Gastrocnemius medialis (tissue), 4 donors: ENCODE data around the gene KRT86. TPM values are rescaled to one million over a fixed set of nuclear protein-coding genes. Genes with fewer than 3 reads are reported as not detected.

Source experiments
- ATAC-seq, 2 donors: fragments of 150-250 bp; one replicate each; pipeline ENCODE4 v1.9.1; 2016
- DNase-seq, 2 donors: peaks; one replicate each; pipeline ENCODE4 v3.0.0-alpha.2; 2019
- H3K27ac ChIP-seq, 4 donors: fragments of 200-600 bp; sonication (generic); 1 replicate in 1 of 4; 2 replicates in 3 of 4; pipeline ENCODE4 v1.5.1; 2016 to 2018; ENCODE audit warnings: mild to moderate bottlenecking in 2 of 4, moderate library complexity in 1 of 4
- H3K27me3 ChIP-seq, 3 donors: fragments of 200-600 bp; sonication (generic) in 2 of 3; 1 replicate in 1 of 3; 2 replicates in 2 of 3; pipeline versions ENCODE4 v1.5.1 to v1.6.0; 2016 to 2019; ENCODE audit warnings: mild to moderate bottlenecking in 1 of 3, moderate library complexity in 1 of 3
- H3K36me3 ChIP-seq, 2 donors: fragments of 200-600 bp; sonication (generic) in 1 of 2; one replicate each; pipeline ENCODE4 v1.5.1; 2017 to 2018
- H3K4me1 ChIP-seq, 2 donors: fragments of 200-600 bp; sonication (generic) in 1 of 2; one replicate each; pipeline ENCODE4 v1.5.1; 2016 to 2017; ENCODE audit warnings: mild to moderate bottlenecking in 2 of 2
- H3K4me3 ChIP-seq, 4 donors: fragments of 200-600 bp; sonication (generic) in 3 of 4; 1 replicate in 1 of 4; 2 replicates in 3 of 4; pipeline ENCODE4 v1.5.1; 2016 to 2019; ENCODE audit warnings: mild to moderate bottlenecking in 2 of 4
- H3K9me3 ChIP-seq, 3 donors: fragments of 200-600 bp; sonication (generic) in 2 of 3; 1 replicate in 1 of 3; 2 replicates in 2 of 3; pipeline ENCODE4 v1.5.1; 2016 to 2019
- CTCF ChIP-seq, 5 experiments: fragments of 450-650 bp in 3 of 5; fragments of 200-600 bp in 2 of 5; sonication (generic) in 2 of 5; IDR thresholded peaks in 4 of 5; conservative IDR thresholded peaks in 1 of 5; 1 replicate in 4 of 5; 2 replicates in 1 of 5; pipeline ENCODE4 v1.5.1; 2016 to 2019; ENCODE audit warnings: antibody characterized with exemption in 5 of 5, mild to moderate bottlenecking in 3 of 5, moderate library complexity in 3 of 5
- POLR2A ChIP-seq, 2 donors: fragments of 450-650 bp; IDR thresholded peaks; one replicate each; pipeline ENCODE4 v1.6.1; 2017; ENCODE audit warnings: antibody characterized with exemption in 2 of 2, mild to moderate bottlenecking in 2 of 2, moderate library complexity in 2 of 2
- in situ Hi-C, 4 donors: fragments of 200-750 bp; cut with MboI; loops; one replicate each; pipeline versions ENCODE4 v1.15.0 to v1.8.0; 2017; ENCODE audit warnings: low sequenced_read_pairs in 4 of 4
- intact Hi-C: fragments of 100-400 bp; cut with DNase I; formaldehyde crosslinking; loops from one replicate; pipeline ENCODE4 v1.15.1; 2023; ENCODE audit warnings: low total_unique reads
- total RNA-seq, 4 donors: library from RNA; depleted of rRNA; stranded (reverse); fragments of >200 nt; gene quantifications; one replicate each; pipeline versions ENCODE4 v1.1.0 to v1.2.3, GENCODE V29; 2016

KRT86 gene
- under 1 TPM in 1 of 4 donors, not detected in 3; 0.24 TPM for total RNA-seq

GRCh38 chr12:52274521-52275120 lies at the start of gene KRT86:
KRT86 (plus strand) TSS chr12:52274645; CDS start chr12:52301917, 27,272 bp downstream.
- DNase-seq = no peak
- ATAC-seq = no peak
- H3K4me1 ChIP-seq = peaks cover 9 to 10% of the 10 kb centered on the region in 2 donors
- in situ Hi-C loops = loop anchor here in 1 of 4 donors (5.0 kb wide), 1 partner anchor 117 kb away; no protein-coding TSS in a partner anchor
- H3K27me3 ChIP-seq = no peaks in the 10 kb centered on the region
- TF ChIP-seq POLR2A (IDR thresholded peaks at IDR 0.05) (no peak), CTCF (IDR thresholded peaks at IDR 0.05 in 4 of 5, conservative IDR thresholded peaks at IDR 0.05 in 1 of 5) (no peak)
- intact Hi-C loops = no loop called here
- no peak within 1 kb of the TSS for H3K27ac ChIP-seq
- H3K36me3 ChIP-seq = no peaks in the 10 kb centered on the region
- no peaks in the 10 kb centered on the region for H3K9me3 ChIP-seq
- no peak within 1 kb of the TSS for H3K4me3 ChIP-seq

- DNase-seq = no peak
- TF ChIP-seq CTCF (IDR thresholded peaks at IDR 0.05 in 4 of 5, conservative IDR thresholded peaks at IDR 0.05 in 1 of 5) (no peak), POLR2A (IDR thresholded peaks at IDR 0.05) (no peak)
- H3K9me3 ChIP-seq = no peaks in the 10 kb centered on the region
- no peaks in the 10 kb centered on the region for H3K4me1 ChIP-seq
- H3K4me3 ChIP-seq = no peak overlapping the region
- no peak overlapping the region for H3K27ac ChIP-seq
- H3K36me3 ChIP-seq = no peaks in the 10 kb centered on the region
- H3K27me3 ChIP-seq = no peaks in the 10 kb centered on the region
- in situ Hi-C loops = no loop called here
- intact Hi-C loops = no loop called here
- ATAC-seq = no peak
These were observed 48.7 kb upstream of the KRT86 start for GRCh38 chr12:52225752-52226151.

GRCh38 chr12:52226446-52226845 lies 48.0 kb upstream of the KRT86 start:
- intact Hi-C loops = no loop called here
- H3K27ac ChIP-seq = no peak overlapping the region
- no peak for ATAC-seq

GRCh38 chr12:52227606-52228166 lies 46.8 kb upstream of the KRT86 start:
- in situ Hi-C loops = no loop called here
- no peaks in the 10 kb centered on the region for H3K9me3 ChIP-seq
- no peak for DNase-seq
- H3K27me3 ChIP-seq = peaks cover 4 to 8% (median 5%) of the 10 kb centered on the region in 3 donors
- no peak for ATAC-seq
- H3K4me3 ChIP-seq = no peak overlapping the region
- H3K36me3 ChIP-seq = no peaks in the 10 kb centered on the region
- intact Hi-C loops = no loop called here
- H3K4me1 ChIP-seq = peaks cover 0 to 9% of the 10 kb centered on the region in 2 donors
- TF ChIP-seq CTCF (IDR thresholded peaks at IDR 0.05 in 4 of 5, conservative IDR thresholded peaks at IDR 0.05 in 1 of 5) = no peak
- no peak for TF ChIP-seq POLR2A (IDR thresholded peaks at IDR 0.05)
- H3K27ac ChIP-seq = no peak overlapping the region

More at GRCh38 chr12:52226446-52226845, 48.0 kb upstream of the KRT86 start:
- H3K36me3 ChIP-seq = no peaks in the 10 kb centered on the region
- TF ChIP-seq CTCF (IDR thresholded peaks at IDR 0.05 in 4 of 5, conservative IDR thresholded peaks at IDR 0.05 in 1 of 5) = no peak
- TF ChIP-seq POLR2A (IDR thresholded peaks at IDR 0.05) = no peak
- H3K9me3 ChIP-seq = no peaks in the 10 kb centered on the region
- H3K27me3 ChIP-seq = no peaks in the 10 kb centered on the region
- DNase-seq = no peak
- in situ Hi-C loops = no loop called here
- H3K4me1 ChIP-seq = no peaks in the 10 kb centered on the region
- H3K4me3 ChIP-seq = no peak overlapping the region
